Right lobe of liver (tissue), 5 donors: ENCODE measurements around the gene JAM2. TPM values are rescaled to one million over a fixed set of nuclear protein-coding genes. Genes with fewer than 3 reads are reported as not detected.

Source experiments
- total RNA-seq, 6 experiments: library from RNA; depleted of rRNA in 2 of 6; stranded (reverse); fragments of >200 nt in 2 of 6; fragmentation: NEBNext Ultra II Directional in 3 of 6; extraction: Animal tissue kit (Norgen Biotek cat#: 25700) in 3 of 6; gene quantifications; one replicate each; pipeline versions ENCODE4 v1.1.0 to v1.2.4, GENCODE V29; 2016 to 2023
- donor health status: DM: no; HTN: no; CAD: no.
- donor health status: DM: no; HTN: no; CAD: no.
- donor health status: DM: no; HTN: yes; CAD: no.
- donor health status: DM: no; HTN: yes; CAD: no.

JAM2 gene
- total RNA-seq, 6 experiments from 2014 or later, result 1.3 to 2.9 (median 2.0) TPM

Other genes starting within 250 kb of the JAM2 start
- 10 to 100 TPM; 18.4 to 23.8 (median 19.5) TPM for gene MRPL39, start 31.8 kb upstream of the JAM2 start, total RNA-seq
- gene ATP5PF, start 95.6 kb downstream of the JAM2 start, total RNA-seq, result 100 to 1,000 TPM; 118 to 212 (median 140) TPM
- 10 to 100 TPM in 5 of 6 experiments, 1 to 10 TPM in 1; 8.4 to 15.2 (median 12.3) TPM for gene GABPA, start 95.7 kb downstream of the JAM2 start, total RNA-seq